H9 (cell line): ENCODE data around the gene MAML3. TPM values are rescaled to one million over a fixed set of nuclear protein-coding genes. Genes with fewer than 3 reads are reported as not detected.

Experiments used
- DNase-seq: peaks from one replicate; pipeline ENCODE4 v3.0.0-alpha.2; 2017
- H2AFZ ChIP-seq: one replicate; pipeline ENCODE4 v1.6.1; 2013; ENCODE audit warnings: mild to moderate bottlenecking, low read length, control low read depth, moderate library complexity
- H2AK5ac ChIP-seq: 2 replicates; pipeline ENCODE4 v1.6.1; 2013; ENCODE audit warnings: low read length, control low read depth, mixed read lengths; ENCODE audit not compliant: insufficient read length
- H2BK120ac ChIP-seq: one replicate; pipeline ENCODE4 v1.6.1; 2013; ENCODE audit warnings: low read depth, mild to moderate bottlenecking, low read length, control low read depth, inconsistent platforms; ENCODE audit not compliant: poor library complexity, severe bottlenecking
- H2BK12ac ChIP-seq: 2 replicates; pipeline ENCODE4 v1.6.1; 2013; ENCODE audit warnings: low read length, control low read depth, mixed read lengths, low read depth; ENCODE audit not compliant: insufficient read length
- H2BK15ac ChIP-seq: 2 replicates; pipeline ENCODE4 v1.6.1; 2013; ENCODE audit warnings: low read depth, low read length, control low read depth
- H2BK20ac ChIP-seq: one replicate; pipeline ENCODE4 v1.6.1; 2013; ENCODE audit warnings: low read depth, mild to moderate bottlenecking, low read length, control low read depth, inconsistent platforms; ENCODE audit not compliant: poor library complexity, severe bottlenecking
- H2BK5ac ChIP-seq: 2 replicates; pipeline ENCODE4 v1.6.1; 2013; ENCODE audit warnings: low read length, control low read depth, mixed read lengths; ENCODE audit not compliant: insufficient read length
- H3K14ac ChIP-seq: 2 replicates; pipeline ENCODE4 v1.6.1; 2013; ENCODE audit warnings: low read length, control low read depth; ENCODE audit not compliant: insufficient read depth
- H3K18ac ChIP-seq: 2 replicates; pipeline ENCODE4 v1.6.1; 2013; ENCODE audit warnings: low read depth, mild to moderate bottlenecking, mixed read lengths, low read length, control low read depth; ENCODE audit not compliant: insufficient read length
- H3K23ac ChIP-seq: 2 replicates; pipeline ENCODE4 v1.6.1; 2013; ENCODE audit warnings: low read length, control low read depth, mixed read lengths, low read depth; ENCODE audit not compliant: insufficient read length
- H3K23me2 ChIP-seq: 2 replicates; pipeline ENCODE4 v1.6.1; 2013; ENCODE audit warnings: low read depth, mild to moderate bottlenecking, mixed read lengths, low read length, control low read depth; ENCODE audit not compliant: insufficient read length, poor library complexity, severe bottlenecking
- H3K27ac ChIP-seq: 2 replicates; pipeline ENCODE4 v1.5.1; 2013; ENCODE audit warnings: low read length, control low read depth, mixed read lengths, low read depth; ENCODE audit not compliant: insufficient read length
- H3K27me3 ChIP-seq: 2 replicates; pipeline ENCODE4 v1.6.1; 2013; ENCODE audit warnings: low read length, control low read depth, inconsistent platforms; ENCODE audit not compliant: insufficient read depth
- H3K4ac ChIP-seq: 2 replicates; pipeline ENCODE4 v1.6.1; 2013; ENCODE audit warnings: low read depth, mild to moderate bottlenecking, control low read depth, inconsistent platforms, low read length, moderate library complexity
- H3K4me1 ChIP-seq: 2 replicates; pipeline ENCODE4 v1.6.1; 2013; ENCODE audit warnings: low read length, control low read depth, inconsistent platforms; ENCODE audit not compliant: insufficient read depth
- H3K4me2 ChIP-seq: 2 replicates; pipeline ENCODE4 v1.6.1; 2013; ENCODE audit warnings: low read length, control low read depth, mixed read lengths; ENCODE audit not compliant: insufficient read length, insufficient read depth
- H3K56ac ChIP-seq: 2 replicates; pipeline ENCODE4 v1.6.1; 2013; ENCODE audit warnings: low read depth, mild to moderate bottlenecking, mixed read lengths, low read length, control low read depth; ENCODE audit not compliant: insufficient read length
- H3K79me1 ChIP-seq: 2 replicates; pipeline ENCODE4 v1.6.1; 2013; ENCODE audit warnings: low read depth, mild to moderate bottlenecking, moderate library complexity, low read length, control low read depth, inconsistent platforms; ENCODE audit not compliant: insufficient read depth, poor library complexity, severe bottlenecking
- H3K79me2 ChIP-seq: 2 replicates; pipeline ENCODE4 v1.6.1; 2013; ENCODE audit warnings: low read length, control low read depth, inconsistent platforms; ENCODE audit not compliant: insufficient read depth
- H3K9ac ChIP-seq: 2 replicates; pipeline ENCODE4 v1.6.1; 2013; ENCODE audit warnings: low read length, control low read depth, mixed read lengths; ENCODE audit not compliant: insufficient read length; ENCODE audit errors: extremely low read depth
- H3K9me3 ChIP-seq: one replicate; pipeline ENCODE4 v1.6.1; 2013; ENCODE audit warnings: low read depth, low read length, inconsistent platforms; ENCODE audit not compliant: control insufficient read depth
- H3T11ph ChIP-seq: one replicate; pipeline ENCODE4 v1.6.1; 2013; ENCODE audit warnings: mild to moderate bottlenecking, low read length, control low read depth, inconsistent platforms
- H4K20me1 ChIP-seq: one replicate; pipeline ENCODE4 v1.6.1; 2013; ENCODE audit not compliant: control insufficient read depth, insufficient read length, insufficient read depth
- H4K5ac ChIP-seq: 2 replicates; pipeline ENCODE4 v1.6.1; 2013; ENCODE audit warnings: low read depth, mild to moderate bottlenecking, mixed read lengths, low read length, control low read depth; ENCODE audit not compliant: insufficient read length
- H4K8ac ChIP-seq: replicated peaks from 2 replicates; pipeline ENCODE4 v1.6.1; 2013; ENCODE audit warnings: low read length, control low read depth, mixed read lengths, low read depth; ENCODE audit not compliant: insufficient read length
- H4K91ac ChIP-seq: 2 replicates; pipeline ENCODE4 v1.6.1; 2013; ENCODE audit warnings: low read depth, mild to moderate bottlenecking, moderate library complexity, mixed read lengths, low read length, control low read depth; ENCODE audit not compliant: insufficient read length
- H3K27ac Mint-ChIP-seq, 3 experiments: 2 replicates in 2 of 3; 3 replicates in 1 of 3; pipeline ENCODE4 v1.8.0; 2020 to 2021; ENCODE audit warnings: mixed read lengths in 3 of 3, mild to moderate bottlenecking in 1 of 3, moderate library complexity in 1 of 3
- H3K27me3 Mint-ChIP-seq: 2 replicates; pipeline ENCODE4 v1.8.0; 2021; ENCODE audit warnings: low read depth, mild to moderate bottlenecking, moderate library complexity, mixed read lengths
- H3K36me3 Mint-ChIP-seq, 3 experiments: 2 replicates in 2 of 3; 3 replicates in 1 of 3; pipeline ENCODE4 v1.8.0; 2020 to 2021; ENCODE audit warnings: low read depth in 3 of 3, mixed read lengths in 3 of 3; ENCODE audit not compliant: insufficient read depth in 1 of 3
- H3K4me1 Mint-ChIP-seq, 2 experiments: 2 replicates each; pipeline ENCODE4 v1.8.0; 2020; ENCODE audit warnings: mixed read lengths in 2 of 2
- H3K4me3 Mint-ChIP-seq, 2 experiments: 2 replicates in 1 of 2; 3 replicates in 1 of 2; pipeline ENCODE4 v1.8.0; 2020 to 2021; ENCODE audit warnings: mild to moderate bottlenecking in 2 of 2, mixed read lengths in 2 of 2, moderate library complexity in 1 of 2
- H3K9me3 Mint-ChIP-seq, 2 experiments: 2 replicates in 1 of 2; 3 replicates in 1 of 2; pipeline ENCODE4 v1.8.0; 2020; ENCODE audit warnings: mild to moderate bottlenecking in 2 of 2, mixed read lengths in 2 of 2, moderate library complexity in 1 of 2
- CTCF ChIP-seq: fragments of 200-600 bp; sonication (generic); conservative IDR thresholded peaks from 3 replicates; pipeline ENCODE4 v1.8.0; 2021; ENCODE audit warnings: antibody characterized with exemption, mild to moderate bottlenecking
- WGBS: extraction: QIAGEN DNeasy Blood & Tissue Kit; methylation state at CpG from one replicate; pipeline ENCODE4 v1.1.7; 2013; ENCODE audit warnings: missing lambda C conversion rate, low lambda C conversion rate, mixed read lengths; ENCODE audit not compliant: insufficient read length; ENCODE audit errors: extremely low coverage; 5-methylcytosine and 5-hydroxymethylcytosine counted together
- total RNA-seq: library from RNA; stranded (reverse); gene quantifications from 2 replicates; pipeline ENCODE4 v1.2.1, GENCODE V29; 2021

MAML3 gene
- total RNA-seq, 1 experiment from 2014 or later = 3.9 TPM

- Histone ChIP-seq H4K91ac (no peak overlapping the region), H2AFZ (no peak overlapping the region), H2BK15ac (no peak overlapping the region), H3K27me3 (no peaks in the 10 kb centered on the region; the same call in 1 of the 2 replicates), H3K9me3 (peaks cover 4% of the 10 kb centered on the region), H3K27ac (no peak overlapping the region), H3K14ac (no peak overlapping the region), H2BK5ac (no peak overlapping the region), H3K9ac (no peak overlapping the region), H2AK5ac (no peak overlapping the region), H3K79me1 (no peaks in the 10 kb centered on the region), H3K23me2 (peaks cover 7% of the 10 kb centered on the region), H3K18ac (no peak overlapping the region), H4K8ac (no peak overlapping the region), H4K5ac (no peak overlapping the region), H2BK120ac (no peak overlapping the region), H3K23ac (no peak overlapping the region), H3K4ac (no peak overlapping the region), H2BK12ac (no peak overlapping the region), H3K56ac (no peak overlapping the region), H3K4me2 (no peak overlapping the region), H3T11ph (no peak overlapping the region), H4K20me1 (no peaks in the 10 kb centered on the region), H3K4me1 (peaks cover 7% of the 10 kb centered on the region), H3K79me2 (no peaks in the 10 kb centered on the region), H2BK20ac (no peak overlapping the region)
- Mint-ChIP-seq H3K4me3 (no peak overlapping the region), H3K27ac (no peak overlapping the region), H3K36me3 (peaks cover 6 to 14% (median 8%) of the 10 kb centered on the region in 3 experiments; a peak in 6 of 7 replicates), H3K9me3 (peaks cover 8 to 11% of the 10 kb centered on the region in 2 experiments; a peak in 4 of 5 replicates), H3K27me3 (no peaks in the 10 kb centered on the region; the same call in 1 of the 2 replicates), H3K4me1 (peaks cover 52 to 53% of the 10 kb centered on the region in 2 experiments)
- no CpG with 5 or more reads among the region's 3 CpGs for WGBS
- DNase-seq = no peak
- TF ChIP-seq CTCF = no peak
Measured at GRCh38 chr4:139813881-139814280, 340.1 kb downstream of the MAML3 start.
